ENCODE data around the gene CDH15.

Gene CDH15

GRCh38 chr16:89145406-89146161 lies 26.0 kb upstream of the CDH15 start:
- H3K4me1 ChIP-seq (ENCODE audit: low read length), result no peaks in the 10 kb centered on the region
- H3K9me2 ChIP-seq (replicated peaks; ENCODE audit: insufficient read depth, low read length), result no peaks in the 10 kb centered on the region
- no peak for DNase-seq
- H3K4me2 ChIP-seq (ENCODE audit: low read depth, low read length), result no peak overlapping the region
- no peaks in the 10 kb centered on the region for H3K9me3 ChIP-seq (replicated peaks; ENCODE audit: insufficient read depth, low read length)
- H3K27ac ChIP-seq (ENCODE audit: low read length), result no peak overlapping the region
- no peaks in the 10 kb centered on the region for H3K79me2 ChIP-seq (ENCODE audit: low read length)
- no peak overlapping the region for H3K4me3 ChIP-seq (ENCODE audit: low read length)
- H2AFZ ChIP-seq (ENCODE audit: low read length), result no peak overlapping the region
- no peaks in the 10 kb centered on the region for H3K36me3 ChIP-seq (replicated peaks; ENCODE audit: insufficient read depth, low read length)
- TF ChIP-seq CTCF (IDR thresholded peaks at IDR 0.05; ENCODE audit: low read length) (no peak), EZH2phosphoT487 (IDR thresholded peaks at IDR 0.05; ENCODE audit: low read length) (no peak), EZH2 (optimal IDR thresholded peaks at IDR 0.05; ENCODE audit: low read depth, low read length) (no peak)
- H4K20me1 ChIP-seq (ENCODE audit: insufficient read depth, low read length), result no peaks in the 10 kb centered on the region
- no peaks in the 10 kb centered on the region for H3F3A ChIP-seq (ENCODE audit: insufficient read depth, low read length)
- no peaks in the 10 kb centered on the region for H3K27me3 ChIP-seq (replicated peaks; ENCODE audit: insufficient read depth, low read length)
- H3K9ac ChIP-seq (ENCODE audit: low read length), result no peak overlapping the region

- Histone ChIP-seq H3K79me2 (ENCODE audit: low read length) (no peaks in the 10 kb centered on the region), H3K36me3 (replicated peaks; ENCODE audit: insufficient read depth, low read length) (no peaks in the 10 kb centered on the region), H3K9me3 (replicated peaks; ENCODE audit: insufficient read depth, low read length) (no peaks in the 10 kb centered on the region), H2AFZ (ENCODE audit: low read length) (no peak overlapping the region), H4K20me1 (ENCODE audit: insufficient read depth, low read length) (no peaks in the 10 kb centered on the region), H3K4me2 (ENCODE audit: low read depth, low read length) (no peak overlapping the region), H3K4me3 (ENCODE audit: low read length) (no peak overlapping the region), H3K9ac (ENCODE audit: low read length) (no peak overlapping the region), H3K27ac (ENCODE audit: low read length) (no peak overlapping the region), H3F3A (ENCODE audit: insufficient read depth, low read length) (no peaks in the 10 kb centered on the region), H3K9me2 (replicated peaks; ENCODE audit: insufficient read depth, low read length) (no peaks in the 10 kb centered on the region), H3K27me3 (replicated peaks; ENCODE audit: insufficient read depth, low read length) (no peaks in the 10 kb centered on the region), H3K4me1 (ENCODE audit: low read length) (no peaks in the 10 kb centered on the region)
- TF ChIP-seq EZH2 (optimal IDR thresholded peaks at IDR 0.05; ENCODE audit: low read depth, low read length), result no peak
- TF ChIP-seq EZH2phosphoT487 (IDR thresholded peaks at IDR 0.05; ENCODE audit: low read length), result no peak
- no peak for TF ChIP-seq CTCF (IDR thresholded peaks at IDR 0.05; ENCODE audit: low read length)
- DNase-seq, result no peak
These were observed 25.1 kb upstream of the CDH15 start for GRCh38 chr16:89146211-89147005.

- Histone ChIP-seq H2AFZ (ENCODE audit: low read length) (no peak overlapping the region), H3K27me3 (replicated peaks; ENCODE audit: insufficient read depth, low read length) (no peaks in the 10 kb centered on the region), H3K9me2 (replicated peaks; ENCODE audit: insufficient read depth, low read length) (no peaks in the 10 kb centered on the region), H4K20me1 (ENCODE audit: insufficient read depth, low read length) (no peaks in the 10 kb centered on the region), H3K79me2 (ENCODE audit: low read length) (no peaks in the 10 kb centered on the region), H3K4me3 (ENCODE audit: low read length) (no peak overlapping the region), H3K9me3 (replicated peaks; ENCODE audit: insufficient read depth, low read length) (no peaks in the 10 kb centered on the region), H3K36me3 (replicated peaks; ENCODE audit: insufficient read depth, low read length) (no peaks in the 10 kb centered on the region), H3K4me1 (ENCODE audit: low read length) (no peaks in the 10 kb centered on the region), H3K4me2 (ENCODE audit: low read depth, low read length) (no peak overlapping the region), H3F3A (ENCODE audit: insufficient read depth, low read length) (no peaks in the 10 kb centered on the region), H3K9ac (ENCODE audit: low read length) (no peak overlapping the region), H3K27ac (ENCODE audit: low read length) (no peak overlapping the region)
- no peak for DNase-seq
- TF ChIP-seq CTCF (IDR thresholded peaks at IDR 0.05; ENCODE audit: low read length) (no peak), EZH2 (optimal IDR thresholded peaks at IDR 0.05; ENCODE audit: low read depth, low read length) (no peak), EZH2phosphoT487 (IDR thresholded peaks at IDR 0.05; ENCODE audit: low read length) (no peak)
These were observed 24.3 kb upstream of the CDH15 start for GRCh38 chr16:89147085-89147817.
